Medulla oblongata (tissue), 1 donor: ENCODE data around the gene PDE10A.
"Not testable (repeated sequence)": the region's sequence is repeated elsewhere in the genome, so short reads cannot be mapped to it uniquely, and the experiment has no call there.

Experiments used
- DNase-seq: peaks from one replicate; pipeline ENCODE4 v3.0.0-alpha.2; 2015; ENCODE audit errors: extremely low spot score

Gene PDE10A

GRCh38 chr6:165552248-165552736 lies 110.7 kb downstream of the PDE10A start:
- no peak for DNase-seq

DNA sequence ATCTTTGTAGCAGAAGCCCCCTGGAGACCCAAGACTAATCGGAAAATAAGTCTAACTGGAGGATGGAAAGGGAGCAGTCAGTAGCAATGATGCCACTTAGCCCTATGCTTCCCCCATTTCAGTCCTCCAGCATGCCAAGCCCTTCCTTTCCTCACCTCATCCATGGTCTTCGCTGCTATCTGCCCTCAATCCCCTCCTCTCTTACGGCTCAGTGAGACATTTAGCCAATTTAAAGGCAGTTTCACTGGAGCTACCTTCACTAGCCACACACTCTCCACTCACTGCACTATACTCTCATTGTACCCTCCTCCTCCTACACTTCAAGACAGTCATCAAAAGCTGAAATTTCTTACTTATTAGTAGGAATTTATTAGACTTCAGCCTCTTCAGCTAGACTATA lies 111.2 kb downstream of the PDE10A start:
- DNase-seq, result no peak

GRCh38 chr6:165548450-165548849 lies 114.6 kb downstream of the PDE10A start:
- no peak for DNase-seq

- no peak for DNase-seq
Observed at GRCh38 chr6:165545806-165546205, 117.2 kb downstream of the PDE10A start.

GRCh38 chr6:165543781-165544180 lies 119.3 kb downstream of the PDE10A start:
- DNase-seq, result no peak

DNA sequence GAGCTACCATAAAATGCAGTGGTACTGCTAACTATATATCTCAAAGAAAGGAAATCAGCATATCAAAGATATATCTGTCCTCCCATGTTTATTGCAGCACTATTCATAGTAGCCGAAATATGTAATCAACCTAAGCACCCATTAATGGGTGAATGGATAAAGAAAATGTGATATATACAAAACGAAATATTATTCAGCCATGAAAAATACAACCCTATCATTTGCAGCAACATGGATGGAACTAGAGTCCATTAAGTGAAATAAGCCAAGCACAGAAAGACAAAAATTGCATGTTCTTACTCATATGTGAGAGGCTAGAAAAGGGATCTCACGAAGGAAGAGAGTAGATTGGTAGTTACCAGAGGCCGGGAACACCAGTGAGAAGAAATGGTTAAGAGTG lies 126.1 kb downstream of the PDE10A start:
- DNase-seq, result no peak

GRCh38 chr6:165519316-165519715 lies 143.7 kb downstream of the PDE10A start:
- no peak for DNase-seq

DNA sequence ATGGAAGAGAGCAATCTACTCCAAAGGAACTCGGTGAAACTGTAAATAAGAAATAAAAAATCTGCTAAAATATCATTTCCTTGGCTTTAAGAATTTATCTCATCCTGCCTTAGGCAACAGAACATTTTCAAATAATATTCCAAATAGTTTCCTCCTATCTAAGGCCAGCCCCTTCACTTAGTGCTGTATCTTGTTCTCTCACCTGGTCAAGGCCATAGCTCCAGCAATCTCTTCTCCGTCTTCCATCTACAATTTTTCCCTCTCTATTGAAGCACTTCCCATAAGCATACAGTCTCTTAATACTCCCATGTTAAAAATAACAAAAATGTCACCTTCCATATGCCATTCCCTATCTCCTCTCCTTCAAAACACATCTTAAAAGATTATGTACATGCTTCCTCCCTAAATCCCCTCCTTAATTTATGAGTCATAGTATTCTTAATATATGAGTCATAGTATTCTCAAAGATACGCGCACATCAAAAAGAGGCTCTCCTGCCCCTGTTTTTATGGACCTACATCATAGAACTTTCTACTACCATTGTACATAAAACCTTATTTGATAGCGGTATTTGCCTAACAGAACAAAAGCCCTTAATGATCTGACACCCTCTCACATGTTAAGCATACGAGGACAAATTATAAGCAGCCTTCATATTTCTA lies 146.9 kb downstream of the PDE10A start:
- no peak for DNase-seq

GRCh38 chr6:165514621-165515020 lies 148.4 kb downstream of the PDE10A start:
- DNase-seq, result no peak

GRCh38 chr6:165511807-165512206 lies 151.2 kb downstream of the PDE10A start:
- no peak for DNase-seq

DNA sequence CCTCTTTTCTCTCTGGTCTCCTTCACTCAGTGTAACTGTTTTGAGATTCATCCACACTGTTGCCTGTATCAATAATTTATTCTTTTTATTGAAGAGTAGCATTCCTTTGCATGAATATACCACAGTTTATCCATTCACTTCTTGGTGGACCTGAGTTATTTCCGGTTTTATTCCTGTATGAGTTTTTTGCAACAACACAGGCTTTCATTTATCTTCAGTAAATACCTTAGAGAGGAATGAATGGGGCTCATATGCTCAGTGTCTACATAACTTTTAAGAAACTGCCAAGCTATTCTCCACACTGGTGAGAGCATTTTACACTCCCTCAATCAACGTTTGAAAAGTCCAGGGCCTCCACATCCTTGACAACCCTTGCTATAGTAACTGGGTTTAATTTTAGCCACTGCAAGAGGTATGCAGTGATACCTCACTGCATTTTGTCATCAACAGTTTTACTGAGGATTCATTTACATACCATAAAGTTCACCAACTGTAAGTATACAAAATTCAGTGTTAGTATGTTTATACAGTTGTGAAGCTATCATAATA lies 154.6 kb downstream of the PDE10A start:
- DNase-seq, result no peak

DNA sequence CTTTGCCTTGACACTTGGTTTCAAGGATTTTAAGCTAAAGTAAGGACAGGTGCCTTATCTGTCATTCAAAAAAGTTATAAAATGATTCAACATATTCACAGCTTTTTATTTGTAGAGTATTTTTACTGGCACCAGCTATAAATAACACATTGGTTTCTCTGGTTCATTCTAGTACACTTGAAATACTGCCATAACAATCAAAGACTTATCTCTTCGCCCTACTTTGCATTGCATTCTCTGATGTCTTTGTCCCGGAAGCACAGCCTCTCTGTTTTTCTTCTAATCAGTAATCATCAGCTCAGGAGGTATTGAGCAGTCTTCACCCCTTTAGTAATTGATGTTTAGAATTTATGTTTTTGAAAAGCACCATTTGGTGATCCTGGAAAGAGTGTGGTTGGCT lies 156.4 kb downstream of the PDE10A start:
- DNase-seq, result no peak

GRCh38 chr6:165500214-165500907 lies 162.7 kb downstream of the PDE10A start:
- not testable (repeated sequence) for DNase-seq

DNA sequence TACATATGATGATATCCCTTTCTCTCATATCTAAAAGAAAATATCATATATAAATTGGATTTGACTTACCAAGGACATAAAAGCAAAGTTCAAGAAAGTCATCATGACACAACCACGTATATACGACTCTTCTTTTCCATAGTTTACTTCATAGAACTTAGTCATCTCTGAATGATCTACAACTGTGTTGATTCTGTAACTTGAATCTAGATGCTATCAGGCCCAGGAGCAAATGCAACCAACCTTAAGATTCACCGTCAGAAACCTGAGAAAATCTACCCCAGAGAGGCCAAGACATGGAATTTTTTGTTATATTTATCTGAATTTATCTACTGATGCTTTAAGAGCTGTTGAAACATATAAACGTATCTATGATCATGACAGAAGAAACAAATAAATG lies 165.6 kb downstream of the PDE10A start:
- no peak for DNase-seq

DNA sequence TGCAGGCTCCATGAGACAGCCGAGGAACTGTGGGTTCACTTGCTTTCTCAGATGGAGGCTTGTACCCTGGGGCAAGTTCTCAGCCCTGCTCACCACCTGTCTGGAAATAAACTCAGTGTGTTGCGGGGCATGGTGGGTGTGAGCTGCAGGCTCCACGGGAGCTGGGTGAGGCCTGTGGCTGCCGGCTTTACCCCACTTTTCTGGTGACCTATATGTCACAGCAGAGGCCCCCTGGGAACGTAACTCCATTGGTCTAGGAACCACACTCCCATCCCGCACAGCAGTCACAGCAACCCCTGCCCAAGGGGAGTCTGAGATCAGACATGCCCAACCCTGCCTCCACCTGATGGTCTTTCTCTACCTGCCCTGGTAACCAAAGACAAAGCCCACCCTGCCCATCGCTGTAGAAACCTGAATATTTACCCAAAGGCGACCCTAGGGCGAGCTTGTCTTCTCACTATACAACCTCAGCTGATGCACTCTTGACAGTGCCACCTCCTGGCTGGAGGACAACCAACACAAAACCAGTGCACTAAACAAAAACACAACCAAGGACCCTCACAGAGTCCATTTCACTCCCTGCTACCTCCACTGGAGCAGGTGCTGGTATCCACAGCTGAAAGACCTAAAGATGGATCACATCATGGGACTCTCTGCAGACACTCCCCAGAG lies 174.3 kb downstream of the PDE10A start:
- DNase-seq, result no peak

DNA sequence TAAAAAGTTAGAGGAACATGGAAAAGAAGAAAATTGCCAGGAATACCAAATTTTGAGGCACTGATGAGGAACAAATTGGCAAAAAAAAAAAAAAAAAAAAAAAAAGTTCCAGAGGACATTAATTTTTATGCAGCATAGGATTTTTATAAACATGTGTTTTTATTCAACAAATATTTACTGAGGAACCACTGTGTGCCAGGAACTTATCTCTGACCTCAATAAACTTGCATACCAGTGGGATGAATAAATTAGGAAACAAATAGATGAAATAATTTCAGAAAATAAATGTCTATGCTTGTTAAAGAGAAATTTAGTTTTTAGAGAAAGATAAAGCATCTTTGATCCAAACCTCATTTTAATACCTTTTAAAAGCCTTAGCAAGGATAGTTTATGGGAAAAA lies 175.1 kb downstream of the PDE10A start:
- no peak for DNase-seq

DNA sequence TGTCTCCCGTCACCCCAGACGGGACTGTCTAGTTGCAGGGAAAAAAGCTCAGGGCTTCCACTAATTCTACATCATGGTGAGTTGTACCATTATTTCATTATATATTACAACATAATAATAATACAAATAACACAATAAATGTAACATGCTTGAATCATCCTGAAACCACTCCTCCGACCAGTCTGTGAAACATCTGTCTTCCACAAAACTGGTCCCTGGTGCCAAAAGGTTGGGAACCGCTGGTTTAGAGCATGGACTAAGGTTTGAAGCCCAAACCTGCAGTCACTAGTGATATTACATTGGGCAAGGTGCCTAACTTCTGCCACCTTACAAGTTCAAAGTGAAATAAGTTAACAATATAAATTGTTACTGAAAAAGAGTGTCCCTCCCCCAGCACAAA lies 175.7 kb downstream of the PDE10A start:
- DNase-seq, result no peak

DNA sequence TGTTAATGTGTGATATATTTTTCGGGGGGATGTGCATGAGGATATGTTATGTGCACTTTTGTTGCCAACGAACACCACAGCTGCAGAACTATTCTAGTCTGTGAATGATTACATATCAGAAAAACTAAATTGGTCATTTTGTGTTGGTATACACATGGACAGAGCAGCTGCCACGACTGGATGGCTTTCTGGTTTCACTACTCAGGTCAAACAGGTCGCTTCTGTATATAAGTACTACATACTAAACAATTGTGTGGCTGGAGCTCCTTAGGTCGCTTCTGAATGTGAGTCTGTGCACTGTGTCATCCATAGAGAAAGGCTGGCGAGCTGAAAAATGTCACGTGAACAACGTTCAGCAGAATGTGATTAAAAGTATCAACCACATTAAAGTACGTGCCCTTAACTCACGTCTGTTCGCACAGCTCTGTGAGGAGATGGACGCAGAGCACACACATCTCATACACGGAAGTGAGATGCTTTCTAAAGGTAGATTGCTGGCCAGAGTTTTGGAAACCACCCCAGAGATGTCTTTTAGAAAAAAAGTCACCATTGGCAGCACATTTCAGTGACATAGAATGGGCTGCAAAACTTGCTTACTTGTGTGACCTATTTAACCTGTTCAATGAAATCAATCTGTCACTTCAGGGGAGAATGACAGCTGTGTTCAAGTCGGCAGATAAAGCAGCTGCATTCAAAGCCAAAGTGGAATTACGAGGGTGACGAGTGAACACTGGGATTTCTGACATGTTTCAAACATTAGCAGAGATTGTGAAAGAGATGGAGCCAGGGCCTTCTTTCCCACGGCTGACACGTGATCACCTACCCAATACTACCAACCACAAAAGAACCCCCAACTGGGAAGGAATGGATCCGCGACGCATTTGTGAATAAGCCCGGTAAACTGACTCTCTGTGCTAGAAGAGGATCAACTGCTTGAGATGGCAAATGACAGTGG lies 176.6 kb downstream of the PDE10A start:
- DNase-seq, result no peak

DNA sequence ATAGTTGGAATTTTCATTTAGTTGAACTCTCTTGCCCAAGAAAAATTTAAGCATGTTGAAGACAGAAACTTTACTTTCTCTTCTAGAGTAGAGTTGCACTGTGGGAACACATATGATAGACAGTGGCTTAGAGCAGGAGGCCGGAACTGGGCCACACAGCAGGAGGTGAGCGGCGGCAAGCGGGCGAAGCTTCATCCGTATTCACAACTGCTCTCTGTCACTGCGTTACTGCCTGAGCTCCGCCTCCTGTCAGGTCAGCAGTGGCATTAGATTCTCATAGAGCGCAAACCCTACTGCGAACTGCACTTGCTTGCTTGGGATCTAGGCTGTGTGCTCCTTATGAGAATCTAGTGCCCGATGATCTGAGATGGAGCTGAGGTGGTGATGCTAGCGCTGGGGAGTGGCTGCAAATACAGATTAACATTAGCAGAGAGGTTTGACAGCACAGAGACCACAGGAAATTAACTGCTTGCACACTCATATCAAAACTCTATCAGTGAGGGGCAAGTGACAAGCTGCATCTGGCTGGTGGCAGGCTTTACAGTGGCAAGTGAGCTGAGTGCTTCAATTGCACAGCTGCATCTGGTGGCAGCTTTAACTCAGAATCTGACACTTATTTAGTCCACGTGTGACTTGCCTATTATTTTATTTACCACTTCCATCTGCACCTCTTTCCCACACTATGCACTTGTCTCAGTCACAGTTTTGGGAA lies 178.7 kb downstream of the PDE10A start:
- DNase-seq, result no peak

GRCh38 chr6:165481921-165482320 lies 181.1 kb downstream of the PDE10A start:
- no peak for DNase-seq

- no peak for DNase-seq
Observed at GRCh38 chr6:165480916-165481315, 182.1 kb downstream of the PDE10A start.
